MCF 10A (cell line): ENCODE data around the gene ZC3H14. TPM values are rescaled to one million over a fixed set of nuclear protein-coding genes. Genes with fewer than 3 reads are reported as not detected.

Experiments
- BruUV-seq: library from RNA; stranded (reverse); fragments of 400-500 nt; replicated peaks from 2 replicates; lab custom pipeline; 2021; lab: Mats Ljungman, UMichigan
- CTCF ChIA-PET: fragments of 300-600 bp; sonication (Branson Sonifier 250); formaldehyde crosslinking; extraction: SDS; loops from one replicate; lab custom pipeline; 2021; ENCODE audit warnings: antibody characterized with exemption, inconsistent platforms; lab: Yijun Ruan, JAX
- POLR2A ChIA-PET: fragments of 300-600, 350-650 bp; sonication (Branson Sonifier 250); formaldehyde crosslinking; extraction: SDS; loops from one replicate; lab custom pipeline; 2020; ENCODE audit warnings: antibody characterized with exemption, inconsistent platforms; lab: Yijun Ruan, JAX
- DNase-seq: peaks from one replicate; pipeline ENCODE4 v3.0.0-alpha.2; 2018; ENCODE audit not compliant: unreplicated experiment
- H3K27ac Mint-ChIP-seq: one replicate; pipeline ENCODE4 v1.8.0; 2022; ENCODE audit warnings: mild to moderate bottlenecking, low read depth, mixed read lengths; ENCODE audit not compliant: unreplicated experiment
- H3K27me3 Mint-ChIP-seq: one replicate; pipeline ENCODE4 v1.8.0; 2022; ENCODE audit warnings: mixed read lengths; ENCODE audit not compliant: insufficient read depth, unreplicated experiment
- H3K36me3 Mint-ChIP-seq: one replicate; pipeline ENCODE4 v1.8.0; 2022; ENCODE audit warnings: mild to moderate bottlenecking, moderate library complexity, mixed read lengths; ENCODE audit not compliant: insufficient read depth, unreplicated experiment
- H3K4me1 Mint-ChIP-seq: one replicate; pipeline ENCODE4 v1.8.0; 2022; ENCODE audit warnings: mixed read lengths; ENCODE audit not compliant: insufficient read depth, unreplicated experiment
- H3K4me3 Mint-ChIP-seq: one replicate; pipeline ENCODE4 v1.8.0; 2022; ENCODE audit warnings: mild to moderate bottlenecking, moderate library complexity, mixed read lengths; ENCODE audit not compliant: unreplicated experiment
- H3K9me3 Mint-ChIP-seq: one replicate; pipeline ENCODE4 v1.8.0; 2022; ENCODE audit warnings: mixed read lengths; ENCODE audit not compliant: unreplicated experiment
- CTCF ChIP-seq: fragments of 200-600 bp; IDR thresholded peaks from one replicate; pipeline ENCODE4 v1.8.0; 2022; ENCODE audit warnings: antibody characterized with exemption, mild to moderate bottlenecking; ENCODE audit not compliant: unreplicated experiment
- intact Hi-C: fragments of 100-400 bp; cut with micrococcal nuclease; formaldehyde crosslinking; loops from 2 replicates; pipeline ENCODE4 v1.14.1; 2022
- total RNA-seq: library from RNA; stranded (reverse); gene quantifications from 2 replicates; pipeline ENCODE4 v1.2.3, GENCODE V29; 2022

ZC3H14 gene
- total RNA-seq, 1 experiment from 2014 or later, result 72.6 TPM

GRCh38 chr14:88568196-88568595 is 5.4 kb downstream of the ZC3H14 start:
- no peaks in the 10 kb centered on the region for H3K9me3 Mint-ChIP-seq
- BruUV-seq, result no TSS peak

GRCh38 chr14:88572117-88572516 is 9.3 kb downstream of the ZC3H14 start:
- CTCF ChIA-PET, result no interaction called here
- POLR2A ChIA-PET, result interaction anchor here (0.8 kb wide), 1 partner anchor 280 kb away, joined by 4 read pairs; no protein-coding TSS in a partner anchor
- no peaks in the 10 kb centered on the region for H3K9me3 Mint-ChIP-seq
- no peaks in the 10 kb centered on the region for H3K4me1 Mint-ChIP-seq
- TF ChIP-seq CTCF, result no peak
- intact Hi-C loops, result no loop called here
- no peak overlapping the region for H3K4me3 Mint-ChIP-seq
- H3K36me3 Mint-ChIP-seq, result peaks cover 89% of the 10 kb centered on the region
- no TSS peak for BruUV-seq
- no peak for DNase-seq
- no peaks in the 10 kb centered on the region for H3K27me3 Mint-ChIP-seq
- no peak overlapping the region for H3K27ac Mint-ChIP-seq

More at GRCh38 chr14:88568196-88568595, 5.4 kb downstream of the ZC3H14 start:
- CTCF ChIA-PET, result interaction anchor here (0.7 kb wide), 1 partner anchor 1405 kb away, joined by 3 read pairs; no protein-coding TSS in a partner anchor
- H3K36me3 Mint-ChIP-seq, result peaks cover 64% of the 10 kb centered on the region
- H3K27ac Mint-ChIP-seq, result no peak overlapping the region
- no peak overlapping the region for H3K4me3 Mint-ChIP-seq
- no peak for TF ChIP-seq CTCF
- intact Hi-C loops, result no loop called here
- H3K27me3 Mint-ChIP-seq, result no peaks in the 10 kb centered on the region
- POLR2A ChIA-PET, result interaction anchor here (1.7 kb wide), 2 partner anchors 13 to 16 kb away, joined by 4 to 8 read pairs; partner anchors contain the start of gene PTPN21
- DNase-seq, result no peak
- peaks cover 11% of the 10 kb centered on the region for H3K4me1 Mint-ChIP-seq

- POLR2A ChIA-PET, result interaction anchor here (1.0 kb wide), 1 partner anchor 13 kb away, joined by 4 read pairs; no protein-coding TSS in a partner anchor
- Mint-ChIP-seq H3K4me3 (no peak overlapping the region), H3K27me3 (no peaks in the 10 kb centered on the region), H3K27ac (no peak overlapping the region), H3K9me3 (no peaks in the 10 kb centered on the region), H3K4me1 (no peaks in the 10 kb centered on the region), H3K36me3 (peaks cover 94% of the 10 kb centered on the region)
- CTCF ChIA-PET, result interaction anchor here (0.7 to 1.0 kb wide), 2 partner anchors 11 to 20 kb away, joined by 3 read pairs; no protein-coding TSS in a partner anchor
- BruUV-seq, result no TSS peak
- intact Hi-C loops, result no loop called here
- no peak for TF ChIP-seq CTCF
- DNase-seq, result no peak
Measured at GRCh38 chr14:88576222-88576621, 13.4 kb downstream of the ZC3H14 start.

- no peak for TF ChIP-seq CTCF
- POLR2A ChIA-PET, result no interaction called here
- no TSS peak for BruUV-seq
Measured at GRCh38 chr14:88584451-88584850, 21.6 kb downstream of the ZC3H14 start.

More at GRCh38 chr14:88584451-88584850, 21.6 kb downstream of the ZC3H14 start:
- Mint-ChIP-seq H3K9me3 (no peaks in the 10 kb centered on the region), H3K27ac (no peak overlapping the region), H3K4me1 (no peaks in the 10 kb centered on the region), H3K27me3 (no peaks in the 10 kb centered on the region), H3K4me3 (no peak overlapping the region), H3K36me3 (peaks cover 90% of the 10 kb centered on the region)
- intact Hi-C loops, result no loop called here
- no peak for DNase-seq
- CTCF ChIA-PET, result no interaction called here
